ENCODE data around the gene C1orf159. TPM values are rescaled to one million over a fixed set of nuclear protein-coding genes. Genes with fewer than 3 reads are reported as not detected.
"Not testable (repeated sequence)": the region's sequence is repeated elsewhere in the genome, so short reads cannot be mapped to it uniquely, and the experiment has no call there.

C1orf159 gene
- total RNA-seq, 1 experiment from 2014 or later, result 19.1 TPM

DNA sequence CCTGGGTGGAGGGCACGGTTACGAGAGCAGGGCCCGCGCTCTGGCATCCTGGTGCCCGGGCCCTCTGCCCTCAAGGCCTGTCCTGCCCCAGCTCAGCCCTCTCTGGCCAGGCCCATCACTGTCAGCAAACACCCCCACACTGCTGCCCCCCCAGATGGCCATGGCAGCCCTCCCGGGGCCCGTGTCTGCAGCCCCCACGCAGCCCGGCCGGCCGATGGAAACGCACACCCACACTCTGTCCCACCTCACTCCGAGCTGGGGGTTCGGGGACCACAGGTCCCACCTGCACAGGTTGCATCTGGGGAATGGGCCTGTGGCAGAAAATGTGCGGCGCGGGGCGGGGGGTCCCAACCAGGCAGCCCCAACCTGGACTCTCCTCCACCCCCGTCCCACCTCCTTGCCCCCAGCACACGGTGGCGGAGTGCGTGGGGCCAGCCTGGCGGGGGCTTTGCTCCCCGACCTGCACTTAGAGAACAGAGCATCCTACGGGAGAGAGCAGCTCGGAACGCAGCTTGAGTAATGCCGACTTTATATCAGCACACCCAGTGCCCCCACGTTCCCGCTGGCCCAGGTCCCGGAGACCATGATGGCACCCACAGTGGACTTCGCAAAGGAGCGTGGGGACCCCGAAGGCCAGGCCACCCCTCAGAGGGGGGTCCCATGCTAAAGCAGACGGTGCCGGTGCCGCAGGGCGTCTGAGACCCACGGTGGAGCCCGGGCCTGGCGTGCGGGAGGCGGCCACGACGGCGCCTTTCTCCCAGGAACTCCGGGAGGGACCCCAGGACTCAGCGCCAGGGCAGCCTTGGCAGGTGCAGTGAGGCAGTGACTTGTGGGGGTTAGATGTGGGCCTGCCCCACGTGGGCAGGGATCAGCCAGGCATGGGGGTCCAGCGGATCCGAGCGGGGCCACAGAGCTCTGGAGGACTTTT, 34.3 kb downstream of the C1orf159 start:
- DNase-seq (ENCODE audit: low read depth), result no peak

DNA sequence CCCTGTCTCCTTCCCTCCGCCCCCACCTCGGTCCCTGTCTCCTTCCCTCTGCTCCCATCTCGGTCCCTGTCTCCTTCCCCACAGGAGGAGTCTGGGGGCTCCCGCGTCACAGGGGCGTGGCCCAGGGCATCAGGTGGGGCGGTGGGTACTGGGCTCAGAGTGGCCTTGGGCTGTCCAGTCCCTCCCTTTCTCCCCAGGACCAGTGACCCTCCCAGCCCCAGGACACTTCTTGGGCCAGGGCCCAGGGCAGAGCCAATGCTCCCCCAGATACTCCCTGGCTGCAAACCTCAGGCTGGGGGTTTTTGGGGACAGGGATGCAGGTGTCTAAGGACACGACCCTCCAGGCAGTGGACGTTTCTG, 35.0 kb downstream of the C1orf159 start:
- no peak for DNase-seq (ENCODE audit: low read depth)

DNA sequence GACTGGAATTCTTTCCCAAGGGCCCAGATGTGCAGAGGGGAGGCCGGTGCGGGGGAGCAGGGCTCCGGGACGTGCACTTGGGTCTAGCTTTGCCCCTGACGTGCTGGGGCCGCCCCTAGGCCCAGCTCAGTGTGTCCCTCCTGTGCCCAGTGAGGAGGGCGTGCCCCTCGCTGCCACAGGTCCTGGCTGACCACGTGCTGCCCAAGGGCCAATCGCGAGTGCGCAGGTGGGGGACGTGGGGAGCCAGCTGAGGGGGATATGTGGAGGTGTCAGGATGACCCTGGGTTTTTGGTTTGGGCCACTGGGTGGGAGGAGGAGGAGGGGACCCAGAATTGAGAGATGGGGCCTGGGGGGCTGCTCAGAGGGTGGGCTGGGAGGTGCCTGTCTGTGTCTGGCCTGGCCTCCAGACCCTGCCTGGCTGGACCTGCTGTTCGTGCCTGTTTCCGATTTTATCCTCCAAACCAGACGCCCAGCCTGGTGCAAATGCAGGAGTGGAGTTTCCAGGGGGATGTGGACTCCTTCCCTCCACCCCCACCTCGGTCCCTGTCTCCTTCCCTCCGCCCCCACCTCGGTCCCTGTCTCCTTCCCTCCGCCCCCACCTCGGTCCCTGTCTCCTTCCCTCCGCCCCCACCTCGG, 35.6 kb downstream of the C1orf159 start:
- DNase-seq (ENCODE audit: low read depth), result peak; percentile 92

- peak; percentile 99 for DNase-seq (ENCODE audit: low read depth)
Observed at GRCh38 chr1:1079408-1080121, 36.3 kb downstream of the C1orf159 start.

GRCh38 chr1:1077396-1077795, 38.5 kb downstream of the C1orf159 start:
- DNase-seq (ENCODE audit: low read depth), result not testable (repeated sequence)

DNA sequence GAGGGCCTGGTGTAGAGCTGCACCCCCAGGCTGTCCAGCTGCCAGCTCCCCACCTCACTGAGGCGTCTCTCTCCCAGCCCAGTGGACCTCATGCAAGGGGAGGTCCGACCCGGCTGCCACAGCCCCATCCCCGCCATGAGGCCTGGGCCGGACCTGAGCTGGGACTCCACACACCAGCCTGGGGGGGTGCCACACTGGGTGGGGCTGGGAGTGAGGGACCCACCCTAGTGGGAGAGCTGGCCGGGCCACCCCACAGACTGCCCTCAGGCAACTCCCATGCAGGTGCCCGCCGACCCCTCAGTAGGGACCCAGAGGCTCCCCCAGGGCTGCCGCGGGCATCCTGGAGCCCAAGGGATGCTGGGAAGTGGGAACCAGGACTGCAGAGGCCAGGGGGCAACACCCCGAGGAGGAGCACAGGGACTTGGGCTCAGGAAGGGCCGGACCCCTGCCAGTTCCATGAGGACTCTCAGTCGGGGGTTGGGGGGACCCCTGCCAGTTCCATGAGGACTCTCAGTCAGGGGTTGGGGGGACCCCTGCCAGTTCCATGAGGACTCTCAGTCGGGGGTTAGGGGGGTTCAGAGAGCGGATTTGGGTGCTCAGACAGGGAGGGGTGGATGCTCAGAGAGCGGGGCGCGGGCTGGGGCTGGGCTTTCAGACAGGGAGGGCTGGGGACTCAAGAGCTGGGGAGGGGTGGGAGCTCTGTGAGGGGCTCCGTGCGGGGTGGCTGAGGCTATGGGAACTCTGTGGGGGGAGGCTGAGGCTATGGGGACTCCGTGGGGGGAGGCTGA, 40.5 kb downstream of the C1orf159 start:
- DNase-seq (ENCODE audit: low read depth), result no peak

DNA sequence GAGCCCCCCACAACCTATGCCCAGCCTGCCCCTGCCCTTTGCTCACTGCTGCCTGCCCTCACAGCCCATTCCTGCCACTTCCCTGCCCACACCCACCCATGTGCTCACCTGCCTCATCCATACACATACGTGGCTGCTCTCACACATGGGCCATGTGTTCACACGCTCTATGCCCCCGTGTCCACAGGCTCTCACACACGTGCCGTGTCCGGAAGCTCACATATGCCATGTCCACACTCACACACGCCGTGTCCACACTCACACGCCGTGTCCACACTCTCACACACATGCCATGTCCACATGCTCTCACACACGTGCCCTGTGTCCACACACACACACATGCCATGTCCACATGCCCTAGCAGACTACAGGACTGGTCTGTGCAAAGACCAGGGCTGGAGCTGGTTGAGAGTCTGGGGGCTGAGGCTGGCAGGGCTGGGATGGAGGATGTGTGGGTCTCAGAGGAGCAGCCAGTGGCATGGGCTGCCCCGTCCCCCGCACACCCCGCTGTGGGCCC, 41.2 kb downstream of the C1orf159 start:
- DNase-seq (ENCODE audit: low read depth), result no peak

- DNase-seq (ENCODE audit: low read depth), result no peak
Observed at GRCh38 chr1:1073743-1074587, 41.9 kb downstream of the C1orf159 start, which contains the start of gene RNF223. Gene RNF223, minus strand, starts transcription at chr1:1074306. Its CDS starts 1,740 bp downstream, at chr1:1072566.

- DNase-seq (ENCODE audit: low read depth), result no peak
Observed at GRCh38 chr1:1072849-1073742, 42.8 kb downstream of the C1orf159 start.

- no peak for DNase-seq (ENCODE audit: low read depth)
Observed at GRCh38 chr1:1072299-1072848, 43.5 kb downstream of the C1orf159 start.

DNA sequence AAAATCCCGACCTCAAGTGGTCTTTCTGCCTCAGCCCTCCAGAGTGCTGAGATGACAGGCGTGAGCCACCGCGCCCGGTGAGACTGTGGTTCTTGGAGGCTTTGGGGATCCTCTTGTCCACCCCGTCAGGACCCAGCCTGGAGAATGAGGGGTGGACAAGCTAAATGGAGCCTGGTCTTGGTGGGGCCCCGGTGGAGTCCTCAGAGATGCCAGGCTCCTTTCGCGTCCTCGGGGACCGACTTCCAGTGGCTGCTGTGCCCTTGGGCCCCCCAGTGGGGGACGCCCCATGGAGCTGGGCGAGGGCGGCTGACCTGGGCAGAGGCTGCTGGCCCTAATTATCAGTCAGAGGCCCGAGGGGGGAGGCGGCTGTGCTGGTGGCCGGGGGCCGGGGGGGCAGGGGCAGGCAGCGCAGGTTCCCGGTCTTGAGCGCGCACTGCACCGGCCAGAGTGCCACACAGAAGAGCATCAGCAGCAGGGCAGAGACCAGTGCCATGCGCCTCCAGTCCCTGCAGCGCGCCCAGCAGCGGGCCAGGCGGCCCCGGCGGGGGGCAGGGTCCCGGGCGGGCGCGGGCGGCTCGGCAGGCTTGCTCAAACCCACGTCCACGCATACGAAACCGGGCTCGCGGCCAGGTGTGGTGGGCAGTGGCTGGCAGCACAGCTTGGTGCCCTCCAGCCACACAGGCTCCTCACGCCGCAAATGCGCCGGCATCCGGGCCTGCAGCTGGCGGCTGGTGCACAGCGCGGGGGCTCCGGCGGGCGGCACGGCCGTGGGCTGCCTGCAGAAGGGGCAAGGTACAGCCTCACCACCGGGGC, 44.2 kb downstream of the C1orf159 start:
- DNase-seq (ENCODE audit: low read depth), result no peak

GRCh38 chr1:1069711-1070676, 45.9 kb downstream of the C1orf159 start:
- DNase-seq (ENCODE audit: low read depth), result no peak

DNA sequence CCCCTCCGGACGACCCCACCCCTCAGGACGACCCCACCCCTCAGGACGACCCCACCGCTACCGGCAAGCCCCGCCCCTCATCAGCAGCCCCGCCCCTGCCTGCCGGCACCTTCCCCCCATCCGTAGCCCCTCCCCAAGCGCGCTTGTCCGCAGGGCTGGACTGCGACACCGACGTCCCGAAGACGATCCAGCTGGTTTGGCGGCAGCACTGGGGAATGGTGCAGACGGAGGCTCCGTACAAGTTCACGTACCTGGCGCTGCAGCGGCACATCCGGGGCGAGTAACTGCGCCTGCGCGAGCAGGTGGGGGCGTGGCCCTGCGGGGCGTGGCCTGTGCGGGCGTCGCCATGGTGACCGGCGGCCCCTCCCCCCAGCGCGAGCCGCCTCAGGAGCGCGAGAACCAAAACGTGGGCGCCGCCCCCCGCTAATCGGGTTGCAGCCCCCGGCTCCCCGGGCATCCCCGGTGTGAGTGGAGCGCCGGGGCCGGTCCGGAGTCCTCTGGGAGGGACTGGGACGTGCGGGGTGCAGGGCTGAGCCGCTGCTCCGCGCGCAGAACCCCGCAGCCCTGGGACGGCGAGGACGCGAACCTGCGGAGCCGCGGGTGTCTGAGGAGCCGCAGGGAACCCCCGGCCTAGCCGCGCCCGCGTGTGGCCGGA, 46.7 kb downstream of the C1orf159 start:
- DNase-seq (ENCODE audit: low read depth), result peak; percentile 85

- no peak for DNase-seq (ENCODE audit: low read depth)
Observed at GRCh38 chr1:1068517-1069055, 47.3 kb downstream of the C1orf159 start.

DNA sequence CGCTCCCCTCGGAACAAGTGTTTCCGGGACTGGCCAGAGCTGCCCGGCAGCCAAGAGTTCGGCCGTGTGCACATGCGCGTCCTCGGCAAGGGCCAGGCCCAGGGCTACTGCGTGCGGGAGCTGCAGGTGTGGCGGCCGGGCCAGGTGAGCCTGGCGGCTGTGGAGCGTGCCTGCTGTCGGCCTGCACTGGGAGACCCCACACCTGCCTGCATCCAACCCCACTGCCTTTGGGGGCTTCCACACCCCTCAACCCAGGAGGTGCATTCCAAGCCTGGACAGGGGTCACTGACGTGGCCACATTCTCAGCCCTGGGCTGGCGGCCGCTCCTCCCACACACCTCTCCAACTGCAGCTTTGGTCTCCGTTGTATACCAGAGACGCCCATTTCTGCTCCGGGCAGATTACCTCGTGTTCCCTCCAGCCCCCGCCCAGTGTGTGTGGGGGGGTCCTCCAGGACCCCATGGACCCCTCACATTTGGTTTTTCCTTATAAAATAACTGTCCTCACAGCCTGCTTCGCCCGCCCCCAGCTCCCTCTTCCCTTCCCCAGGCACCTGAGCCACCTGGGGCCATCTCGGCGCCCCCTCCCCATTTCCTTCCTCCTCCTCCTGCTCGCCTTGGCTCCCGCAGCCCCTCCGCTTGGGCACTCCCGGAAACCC, 47.9 kb downstream of the C1orf159 start:
- no peak for DNase-seq (ENCODE audit: low read depth)

Measured in Daoy (cell line).